H9 (cell line): Measurements from ENCODE around the gene PCYT2. TPM values are rescaled to one million over a fixed set of nuclear protein-coding genes. Genes with fewer than 3 reads are reported as not detected.

Source experiments
- DNase-seq: peaks from one replicate; pipeline ENCODE4 v3.0.0-alpha.2; 2017
- H2AFZ ChIP-seq: one replicate; pipeline ENCODE4 v1.6.1; 2013; ENCODE audit warnings: mild to moderate bottlenecking, low read length, control low read depth, moderate library complexity
- H2AK5ac ChIP-seq: 2 replicates; pipeline ENCODE4 v1.6.1; 2013; ENCODE audit warnings: low read length, control low read depth, mixed read lengths; ENCODE audit not compliant: insufficient read length
- H2BK120ac ChIP-seq: one replicate; pipeline ENCODE4 v1.6.1; 2013; ENCODE audit warnings: low read depth, mild to moderate bottlenecking, low read length, control low read depth, inconsistent platforms; ENCODE audit not compliant: poor library complexity, severe bottlenecking
- H2BK12ac ChIP-seq: 2 replicates; pipeline ENCODE4 v1.6.1; 2013; ENCODE audit warnings: low read length, control low read depth, mixed read lengths, low read depth; ENCODE audit not compliant: insufficient read length
- H2BK15ac ChIP-seq: 2 replicates; pipeline ENCODE4 v1.6.1; 2013; ENCODE audit warnings: low read depth, low read length, control low read depth
- H2BK20ac ChIP-seq: one replicate; pipeline ENCODE4 v1.6.1; 2013; ENCODE audit warnings: low read depth, mild to moderate bottlenecking, low read length, control low read depth, inconsistent platforms; ENCODE audit not compliant: poor library complexity, severe bottlenecking
- H2BK5ac ChIP-seq: 2 replicates; pipeline ENCODE4 v1.6.1; 2013; ENCODE audit warnings: low read length, control low read depth, mixed read lengths; ENCODE audit not compliant: insufficient read length
- H3K14ac ChIP-seq: 2 replicates; pipeline ENCODE4 v1.6.1; 2013; ENCODE audit warnings: low read length, control low read depth; ENCODE audit not compliant: insufficient read depth
- H3K18ac ChIP-seq: 2 replicates; pipeline ENCODE4 v1.6.1; 2013; ENCODE audit warnings: low read depth, mild to moderate bottlenecking, mixed read lengths, low read length, control low read depth; ENCODE audit not compliant: insufficient read length
- H3K23ac ChIP-seq: 2 replicates; pipeline ENCODE4 v1.6.1; 2013; ENCODE audit warnings: low read length, control low read depth, mixed read lengths, low read depth; ENCODE audit not compliant: insufficient read length
- H3K23me2 ChIP-seq: 2 replicates; pipeline ENCODE4 v1.6.1; 2013; ENCODE audit warnings: low read depth, mild to moderate bottlenecking, mixed read lengths, low read length, control low read depth; ENCODE audit not compliant: insufficient read length, poor library complexity, severe bottlenecking
- H3K27ac ChIP-seq: 2 replicates; pipeline ENCODE4 v1.5.1; 2013; ENCODE audit warnings: low read length, control low read depth, mixed read lengths, low read depth; ENCODE audit not compliant: insufficient read length
- H3K27me3 ChIP-seq: 2 replicates; pipeline ENCODE4 v1.6.1; 2013; ENCODE audit warnings: low read length, control low read depth, inconsistent platforms; ENCODE audit not compliant: insufficient read depth
- H3K4ac ChIP-seq: 2 replicates; pipeline ENCODE4 v1.6.1; 2013; ENCODE audit warnings: low read depth, mild to moderate bottlenecking, control low read depth, inconsistent platforms, low read length, moderate library complexity
- H3K4me1 ChIP-seq: 2 replicates; pipeline ENCODE4 v1.6.1; 2013; ENCODE audit warnings: low read length, control low read depth, inconsistent platforms; ENCODE audit not compliant: insufficient read depth
- H3K4me2 ChIP-seq: 2 replicates; pipeline ENCODE4 v1.6.1; 2013; ENCODE audit warnings: low read length, control low read depth, mixed read lengths; ENCODE audit not compliant: insufficient read length, insufficient read depth
- H3K56ac ChIP-seq: 2 replicates; pipeline ENCODE4 v1.6.1; 2013; ENCODE audit warnings: low read depth, mild to moderate bottlenecking, mixed read lengths, low read length, control low read depth; ENCODE audit not compliant: insufficient read length
- H3K79me1 ChIP-seq: 2 replicates; pipeline ENCODE4 v1.6.1; 2013; ENCODE audit warnings: low read depth, mild to moderate bottlenecking, moderate library complexity, low read length, control low read depth, inconsistent platforms; ENCODE audit not compliant: insufficient read depth, poor library complexity, severe bottlenecking
- H3K79me2 ChIP-seq: 2 replicates; pipeline ENCODE4 v1.6.1; 2013; ENCODE audit warnings: low read length, control low read depth, inconsistent platforms; ENCODE audit not compliant: insufficient read depth
- H3K9ac ChIP-seq: 2 replicates; pipeline ENCODE4 v1.6.1; 2013; ENCODE audit warnings: low read length, control low read depth, mixed read lengths; ENCODE audit not compliant: insufficient read length; ENCODE audit errors: extremely low read depth
- H3K9me3 ChIP-seq: one replicate; pipeline ENCODE4 v1.6.1; 2013; ENCODE audit warnings: low read depth, low read length, inconsistent platforms; ENCODE audit not compliant: control insufficient read depth
- H3T11ph ChIP-seq: one replicate; pipeline ENCODE4 v1.6.1; 2013; ENCODE audit warnings: mild to moderate bottlenecking, low read length, control low read depth, inconsistent platforms
- H4K20me1 ChIP-seq: one replicate; pipeline ENCODE4 v1.6.1; 2013; ENCODE audit not compliant: control insufficient read depth, insufficient read length, insufficient read depth
- H4K5ac ChIP-seq: 2 replicates; pipeline ENCODE4 v1.6.1; 2013; ENCODE audit warnings: low read depth, mild to moderate bottlenecking, mixed read lengths, low read length, control low read depth; ENCODE audit not compliant: insufficient read length
- H4K8ac ChIP-seq: replicated peaks from 2 replicates; pipeline ENCODE4 v1.6.1; 2013; ENCODE audit warnings: low read length, control low read depth, mixed read lengths, low read depth; ENCODE audit not compliant: insufficient read length
- H4K91ac ChIP-seq: 2 replicates; pipeline ENCODE4 v1.6.1; 2013; ENCODE audit warnings: low read depth, mild to moderate bottlenecking, moderate library complexity, mixed read lengths, low read length, control low read depth; ENCODE audit not compliant: insufficient read length
- H3K27ac Mint-ChIP-seq, 3 experiments: 2 replicates in 2 of 3; 3 replicates in 1 of 3; pipeline ENCODE4 v1.8.0; 2020 to 2021; ENCODE audit warnings: mixed read lengths in 3 of 3, mild to moderate bottlenecking in 1 of 3, moderate library complexity in 1 of 3
- H3K27me3 Mint-ChIP-seq: 2 replicates; pipeline ENCODE4 v1.8.0; 2021; ENCODE audit warnings: low read depth, mild to moderate bottlenecking, moderate library complexity, mixed read lengths
- H3K36me3 Mint-ChIP-seq, 3 experiments: 2 replicates in 2 of 3; 3 replicates in 1 of 3; pipeline ENCODE4 v1.8.0; 2020 to 2021; ENCODE audit warnings: low read depth in 3 of 3, mixed read lengths in 3 of 3; ENCODE audit not compliant: insufficient read depth in 1 of 3
- H3K4me1 Mint-ChIP-seq, 2 experiments: 2 replicates each; pipeline ENCODE4 v1.8.0; 2020; ENCODE audit warnings: mixed read lengths in 2 of 2
- H3K4me3 Mint-ChIP-seq, 2 experiments: 2 replicates in 1 of 2; 3 replicates in 1 of 2; pipeline ENCODE4 v1.8.0; 2020 to 2021; ENCODE audit warnings: mild to moderate bottlenecking in 2 of 2, mixed read lengths in 2 of 2, moderate library complexity in 1 of 2
- H3K9me3 Mint-ChIP-seq, 2 experiments: 2 replicates in 1 of 2; 3 replicates in 1 of 2; pipeline ENCODE4 v1.8.0; 2020; ENCODE audit warnings: mild to moderate bottlenecking in 2 of 2, mixed read lengths in 2 of 2, moderate library complexity in 1 of 2
- CTCF ChIP-seq: fragments of 200-600 bp; sonication (generic); conservative IDR thresholded peaks from 3 replicates; pipeline ENCODE4 v1.8.0; 2021; ENCODE audit warnings: antibody characterized with exemption, mild to moderate bottlenecking
- WGBS: extraction: QIAGEN DNeasy Blood & Tissue Kit; methylation state at CpG from one replicate; pipeline ENCODE4 v1.1.7; 2013; ENCODE audit warnings: missing lambda C conversion rate, low lambda C conversion rate, mixed read lengths; ENCODE audit not compliant: insufficient read length; ENCODE audit errors: extremely low coverage; 5-methylcytosine and 5-hydroxymethylcytosine counted together
- total RNA-seq: library from RNA; stranded (reverse); gene quantifications from 2 replicates; pipeline ENCODE4 v1.2.1, GENCODE V29; 2021

The PCYT2 gene
- total RNA-seq, 1 experiment from 2014 or later, result 24.5 TPM

GRCh38 chr17:81952792-81953228 is 41.6 kb upstream of the PCYT2 start:
- Histone ChIP-seq H2BK15ac (no peak overlapping the region), H3K18ac (no peak overlapping the region), H4K8ac (no peak overlapping the region), H4K20me1 (no peaks in the 10 kb centered on the region), H3K4me2 (no peak overlapping the region), H3K4me1 (no peaks in the 10 kb centered on the region), H2AK5ac (no peak overlapping the region), H3K23ac (no peak overlapping the region), H3K27ac (no peak overlapping the region), H4K5ac (no peak overlapping the region), H3K23me2 (no peaks in the 10 kb centered on the region), H3K56ac (no peak overlapping the region), H3K4ac (no peak overlapping the region), H3K9me3 (no peaks in the 10 kb centered on the region), H3K9ac (no peak overlapping the region), H3K79me1 (no peaks in the 10 kb centered on the region), H3K14ac (no peak overlapping the region; the same call in 1 of the 2 replicates), H2AFZ (no peak overlapping the region), H2BK120ac (no peak overlapping the region), H3K27me3 (peaks cover 1% of the 10 kb centered on the region; the same call in 1 of the 2 replicates), H3T11ph (no peak overlapping the region), H2BK20ac (no peak overlapping the region), H4K91ac (no peak overlapping the region), H2BK5ac (no peak overlapping the region), H2BK12ac (no peak overlapping the region), H3K79me2 (no peaks in the 10 kb centered on the region)
- no CpG with 5 or more reads among the region's 16 CpGs for WGBS
- no peak for TF ChIP-seq CTCF
- H3K4me3 Mint-ChIP-seq, result no peak overlapping the region
- H3K36me3 Mint-ChIP-seq, result no peaks in the 10 kb centered on the region
- peaks cover 54% of the 10 kb centered on the region for H3K27me3 Mint-ChIP-seq
- no peaks in the 10 kb centered on the region for H3K9me3 Mint-ChIP-seq
- H3K27ac Mint-ChIP-seq, result no peak overlapping the region; a peak in 1 of 7 replicates
- DNase-seq, result no peak
- H3K4me1 Mint-ChIP-seq, result peaks cover 0 to 8% of the 10 kb centered on the region in 2 experiments; a peak in 1 of 4 replicates
